GM04503 (cell line): Measurements from ENCODE around the gene SLCO4C1.
A peak's percentile ranks its signal among the peaks of the same experiment; 100 is the strongest.

Experiments
- DNase-seq: peaks from one replicate; pipeline ENCODE4 v3.0.0-alpha.2; 2012; ENCODE audit warnings: low read depth

SLCO4C1 gene

GRCh38 chr5:102271759-102272158 is 24.3 kb downstream of the SLCO4C1 start:
- no peak for DNase-seq

GRCh38 chr5:102270036-102270435 is 26.0 kb downstream of the SLCO4C1 start:
- no peak for DNase-seq

- no peak for DNase-seq
These were observed 33.4 kb downstream of the SLCO4C1 start for GRCh38 chr5:102262688-102263087.

DNA sequence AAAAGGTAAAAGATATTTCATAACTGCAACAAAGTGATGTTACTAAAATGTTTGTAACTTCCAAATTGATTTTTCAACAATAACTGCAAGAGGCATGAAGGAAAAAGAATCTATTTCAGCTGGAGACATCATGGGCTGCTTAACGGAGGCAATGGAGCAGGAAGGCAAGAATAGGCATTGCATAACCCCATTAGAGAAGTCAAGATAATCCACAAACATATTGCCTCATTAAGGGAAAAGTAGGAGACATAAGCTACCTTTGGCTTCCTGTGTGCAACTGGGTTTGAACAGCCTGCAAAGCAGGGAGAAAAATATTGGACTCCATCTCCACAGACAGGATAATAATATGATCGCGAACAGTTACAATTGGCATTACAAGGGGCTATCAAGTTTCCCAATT is 46.7 kb downstream of the SLCO4C1 start:
- DNase-seq = no peak

DNA sequence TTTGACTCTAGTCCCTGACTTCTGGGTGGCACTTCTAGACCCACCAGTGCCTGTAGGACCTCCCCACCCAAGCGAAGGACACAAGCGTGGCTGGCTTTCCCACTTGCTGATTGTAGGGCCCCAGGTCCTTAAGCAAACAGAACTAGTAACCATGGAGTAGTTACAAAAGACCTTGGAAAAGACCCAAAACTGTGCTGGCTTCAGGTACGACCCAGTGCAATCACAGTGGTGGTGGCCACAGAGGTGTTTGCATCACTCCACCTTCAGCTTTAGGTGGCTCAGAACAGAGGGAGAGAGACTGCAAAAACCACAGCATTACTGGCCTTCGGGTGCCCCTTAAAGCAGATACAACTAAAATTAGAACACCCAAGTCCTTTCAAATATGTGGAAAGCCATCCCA is 52.9 kb downstream of the SLCO4C1 start:
- DNase-seq = no peak

DNA sequence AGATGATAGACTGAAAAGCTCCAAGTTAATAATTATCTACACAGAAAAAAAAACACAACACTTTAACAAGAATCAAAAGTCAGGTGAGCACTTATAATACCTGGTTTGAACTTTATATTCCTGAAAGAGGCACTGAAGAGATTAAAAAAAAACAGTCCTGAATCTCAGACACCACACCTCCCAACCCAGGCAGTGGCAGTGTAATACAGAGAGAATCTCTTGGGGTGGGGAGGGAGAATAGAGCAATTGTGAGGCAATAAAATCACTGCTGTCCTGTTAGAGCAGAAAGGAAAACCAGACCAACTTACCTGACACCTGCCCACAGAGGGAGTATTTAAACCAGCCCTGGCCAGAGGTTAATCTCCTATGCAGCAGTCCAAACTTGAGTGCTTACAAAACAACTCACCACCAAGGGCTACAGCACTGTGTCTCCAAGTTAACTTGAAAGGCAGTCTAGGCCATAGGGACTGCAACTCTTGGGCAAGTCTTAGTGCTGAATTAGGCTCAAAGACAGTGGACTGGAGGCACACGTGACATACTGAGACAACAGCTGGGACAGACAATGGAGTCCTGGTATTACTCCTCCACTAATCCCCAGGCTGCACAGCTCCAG is 54.2 kb downstream of the SLCO4C1 start:
- DNase-seq = no peak

GRCh38 chr5:102231693-102232619 is 64.1 kb downstream of the SLCO4C1 start:
- no peak for DNase-seq

DNA sequence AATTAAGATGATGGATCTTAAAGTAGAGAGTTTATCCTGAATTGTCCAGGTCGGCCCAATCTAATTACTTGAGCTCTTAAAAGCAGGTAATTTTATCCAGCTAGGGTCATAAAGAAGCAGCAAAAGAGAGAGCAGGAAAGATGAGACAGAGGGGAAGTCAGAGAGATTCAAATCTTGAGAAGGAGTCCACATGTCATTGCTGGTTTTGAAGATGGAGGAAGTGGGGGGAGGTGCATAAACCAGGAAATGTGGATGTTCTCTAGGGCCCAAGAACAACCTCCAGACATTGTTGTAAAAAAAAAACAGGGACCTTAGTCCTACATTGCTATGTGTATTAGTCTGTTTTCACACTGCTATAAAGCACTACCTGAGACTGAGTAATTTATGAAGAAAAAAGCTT is 66.4 kb downstream of the SLCO4C1 start:
- DNase-seq = no peak

GRCh38 chr5:102226321-102226720 is 69.8 kb downstream of the SLCO4C1 start:
- DNase-seq = no peak

DNA sequence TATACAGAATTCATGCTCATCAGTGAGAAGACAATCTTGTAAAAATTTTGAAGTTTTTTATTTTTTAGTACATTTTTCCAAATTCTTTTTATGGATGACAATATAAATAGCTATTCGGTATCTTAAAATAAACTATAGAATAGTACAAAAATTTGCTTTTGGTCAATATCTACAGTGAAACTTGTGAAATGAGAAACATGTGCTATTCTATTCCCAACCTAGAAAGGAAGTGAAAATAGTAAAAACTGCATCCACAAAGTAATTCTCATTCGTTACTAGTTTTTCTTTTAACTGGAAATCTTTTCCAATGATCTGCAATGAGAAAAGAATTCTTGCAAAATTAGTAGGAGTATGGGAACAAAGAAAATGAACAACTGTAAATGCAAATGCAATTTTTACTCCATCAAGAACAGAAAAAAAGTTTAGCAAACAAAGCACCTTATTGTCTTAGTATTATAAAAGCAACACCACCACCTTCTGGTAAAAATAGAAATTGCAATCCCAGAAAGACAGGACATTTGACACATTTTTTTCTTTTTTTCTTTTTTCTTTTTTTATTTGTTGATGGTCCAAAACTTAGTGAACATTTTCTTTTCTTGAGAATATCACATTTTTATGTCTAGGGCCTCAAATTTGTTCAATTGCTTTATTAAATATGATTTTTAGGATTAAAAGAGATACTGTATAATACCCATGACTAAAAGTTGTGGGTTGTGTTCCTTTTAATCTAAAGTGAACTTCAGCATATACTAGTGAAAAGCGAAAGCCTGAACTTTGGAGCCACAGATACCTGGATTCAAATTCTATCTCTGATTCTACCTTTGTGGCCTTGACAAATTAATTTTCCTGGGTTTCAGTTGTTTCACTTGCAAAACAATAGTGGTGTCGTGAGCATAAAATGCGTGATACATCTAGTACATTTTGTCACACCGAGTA is 72.3 kb downstream of the SLCO4C1 start:
- peak; percentile 1 for DNase-seq

DNA sequence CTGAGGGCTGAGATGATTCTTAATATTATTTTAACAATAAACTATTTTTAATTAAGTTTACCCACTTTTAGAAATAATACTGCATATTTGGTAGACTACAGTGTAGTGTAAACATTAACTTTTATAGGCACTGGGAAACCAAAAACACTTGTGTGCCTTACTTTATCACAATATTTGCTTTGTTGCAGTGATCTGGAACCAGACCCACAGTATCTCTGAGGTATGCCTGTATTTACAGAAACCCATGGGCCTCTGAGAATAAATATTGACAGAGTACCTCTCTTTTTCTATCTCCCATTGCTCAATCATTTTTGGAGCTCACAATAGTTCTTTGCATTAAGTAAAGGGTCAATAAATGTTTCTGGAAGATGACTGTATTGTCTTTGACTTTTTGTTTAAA is 73.3 kb downstream of the SLCO4C1 start:
- DNase-seq = no peak

GRCh38 chr5:102221949-102222348 is 74.1 kb downstream of the SLCO4C1 start:
- no peak for DNase-seq

DNA sequence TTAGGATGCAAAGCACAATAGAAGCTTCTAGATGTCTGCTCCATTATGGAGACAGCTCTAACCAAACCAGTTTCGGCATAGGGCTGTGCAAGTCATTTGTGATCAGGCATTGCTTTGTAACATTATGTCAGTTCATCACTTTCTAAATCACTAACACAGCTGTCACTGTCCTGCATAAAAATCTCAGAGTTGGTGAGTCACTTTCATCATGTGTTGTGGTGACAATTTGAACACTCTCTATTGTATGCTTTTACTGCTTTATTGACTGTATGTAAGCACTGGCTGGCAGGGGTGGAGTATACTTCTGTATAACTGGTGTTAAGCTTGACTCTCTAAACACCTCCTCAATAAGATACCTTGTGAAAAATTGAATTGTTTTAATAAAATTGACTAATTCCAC is 77.9 kb downstream of the SLCO4C1 start:
- no peak for DNase-seq

- no peak for DNase-seq
These were observed 79.4 kb downstream of the SLCO4C1 start for GRCh38 chr5:102216678-102217077.

- no peak for DNase-seq
These were observed 84.9 kb downstream of the SLCO4C1 start for GRCh38 chr5:102211165-102211564.

DNA sequence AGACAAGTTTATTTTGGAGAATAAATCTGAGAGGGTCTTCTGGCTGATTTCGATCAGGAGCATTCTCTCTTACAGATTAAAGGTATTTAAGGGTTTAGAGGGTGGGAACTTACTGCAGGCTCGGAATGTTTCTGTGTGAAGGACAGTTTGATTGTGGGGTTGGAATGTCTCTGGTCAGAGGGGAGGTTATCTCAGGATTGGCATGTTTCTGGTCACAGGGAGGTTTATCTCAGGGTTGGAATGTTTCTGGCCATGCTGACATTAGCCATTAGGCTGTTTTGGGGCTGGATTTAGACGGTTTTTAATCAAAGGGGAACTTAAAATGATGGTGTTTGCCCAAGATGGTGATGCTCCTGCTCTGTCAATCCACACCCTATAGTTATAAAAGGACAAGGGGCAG is 95.2 kb downstream of the SLCO4C1 start:
- no peak for DNase-seq

DNA sequence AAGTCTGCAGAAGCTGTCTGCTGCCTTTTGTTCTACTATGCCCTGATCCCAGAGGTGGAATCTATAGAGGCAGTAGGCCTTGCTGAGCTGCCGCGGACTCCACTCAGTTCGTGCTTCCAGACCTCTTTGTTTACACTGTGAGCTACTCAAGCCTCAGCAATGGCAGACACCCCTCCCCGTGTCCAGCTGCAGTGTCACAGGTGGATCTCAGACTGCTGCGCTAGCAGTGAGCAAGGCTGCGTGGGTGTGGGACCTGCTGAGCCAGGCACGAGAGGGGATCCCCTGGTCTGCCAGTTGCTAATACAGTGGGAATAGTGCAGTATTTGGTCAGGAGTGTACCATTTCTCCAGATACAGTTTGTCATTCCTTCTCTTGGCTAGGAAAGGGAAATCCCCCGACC is 99.6 kb downstream of the SLCO4C1 start:
- no peak for DNase-seq
